Skeletal muscle satellite cell (primary cell): Measurements from ENCODE around the gene SPAG4.

Experiments used
- H3K27me3 ChIP-seq: 2 replicates; pipeline ENCODE4 v1.7.0; 2013; ENCODE audit warnings: low read length; ENCODE audit not compliant: control insufficient read depth, insufficient read depth
- H3K36me3 ChIP-seq: 2 replicates; pipeline ENCODE4 v1.7.0; 2013; ENCODE audit warnings: mild to moderate bottlenecking, control low read depth, low read length; ENCODE audit not compliant: insufficient read depth
- H3K4me1 ChIP-seq: 2 replicates; pipeline ENCODE4 v1.7.0; 2013; ENCODE audit warnings: low read length; ENCODE audit not compliant: control insufficient read depth, insufficient read depth
- H3K4me2 ChIP-seq: 2 replicates; pipeline ENCODE4 v1.7.0; 2013; ENCODE audit warnings: mild to moderate bottlenecking, low read length
- H3K4me3 ChIP-seq: 2 replicates; pipeline ENCODE4 v1.7.0; 2013; ENCODE audit warnings: low read length
- H3K9ac ChIP-seq: 2 replicates; pipeline ENCODE4 v1.7.0; 2013; ENCODE audit warnings: mild to moderate bottlenecking, low read depth, low read length, moderate library complexity
- H3K9me3 ChIP-seq: replicated peaks from 2 replicates; pipeline ENCODE4 v1.7.0; 2013; ENCODE audit warnings: mild to moderate bottlenecking, control low read depth, low read length

SPAG4 gene

GRCh38 chr20:35629427-35630145, 14.0 kb downstream of the SPAG4 start:
- Histone ChIP-seq H3K9ac (no peak overlapping the region), H3K9me3 (no peaks in the 10 kb centered on the region), H3K4me3 (no peak overlapping the region), H3K27me3 (no peaks in the 10 kb centered on the region), H3K4me1 (no peaks in the 10 kb centered on the region), H3K36me3 (peaks cover 63% of the 10 kb centered on the region), H3K4me2 (no peak overlapping the region)

GRCh38 chr20:35630636-35631035, 15.0 kb downstream of the SPAG4 start:
- Histone ChIP-seq H3K36me3 (peaks cover 59% of the 10 kb centered on the region), H3K4me3 (no peak overlapping the region), H3K9ac (no peak overlapping the region), H3K9me3 (no peaks in the 10 kb centered on the region), H3K27me3 (no peaks in the 10 kb centered on the region), H3K4me2 (no peak overlapping the region), H3K4me1 (no peaks in the 10 kb centered on the region)

- H3K9ac ChIP-seq: no peak overlapping the region
- peaks cover 41% of the 10 kb centered on the region for H3K36me3 ChIP-seq
- no peaks in the 10 kb centered on the region for H3K4me1 ChIP-seq
- H3K4me2 ChIP-seq: no peak overlapping the region
- no peaks in the 10 kb centered on the region for H3K9me3 ChIP-seq
- no peak overlapping the region for H3K4me3 ChIP-seq
- H3K27me3 ChIP-seq: no peaks in the 10 kb centered on the region
These were observed 17.0 kb downstream of the SPAG4 start for GRCh38 chr20:35632539-35633115.

GRCh38 chr20:35635652-35636051, 20.0 kb downstream of the SPAG4 start:
- peaks cover 18% of the 10 kb centered on the region for H3K36me3 ChIP-seq
- no peak overlapping the region for H3K4me3 ChIP-seq
- no peaks in the 10 kb centered on the region for H3K9me3 ChIP-seq
- no peaks in the 10 kb centered on the region for H3K4me1 ChIP-seq
- H3K4me2 ChIP-seq: no peak overlapping the region
- H3K9ac ChIP-seq: no peak overlapping the region
- H3K27me3 ChIP-seq: no peaks in the 10 kb centered on the region

GRCh38 chr20:35636095-35636494, 20.5 kb downstream of the SPAG4 start:
- H3K9me3 ChIP-seq: no peaks in the 10 kb centered on the region

GRCh38 chr20:35637276-35637675, 21.6 kb downstream of the SPAG4 start:
- H3K4me1 ChIP-seq: no peaks in the 10 kb centered on the region
- H3K4me2 ChIP-seq: no peak overlapping the region
- H3K27me3 ChIP-seq: no peaks in the 10 kb centered on the region
- peaks cover 2% of the 10 kb centered on the region for H3K36me3 ChIP-seq
- no peak overlapping the region for H3K9ac ChIP-seq
- no peak overlapping the region for H3K4me3 ChIP-seq
- H3K9me3 ChIP-seq: no peaks in the 10 kb centered on the region

More at GRCh38 chr20:35636095-35636494, 20.5 kb downstream of the SPAG4 start:
- no peaks in the 10 kb centered on the region for H3K27me3 ChIP-seq
- no peak overlapping the region for H3K4me3 ChIP-seq
- no peak overlapping the region for H3K9ac ChIP-seq
- no peaks in the 10 kb centered on the region for H3K4me1 ChIP-seq
- no peak overlapping the region for H3K4me2 ChIP-seq
- H3K36me3 ChIP-seq: peaks cover 13% of the 10 kb centered on the region

GRCh38 chr20:35638751-35639150, 23.1 kb downstream of the SPAG4 start:
- no peak overlapping the region for H3K4me2 ChIP-seq
- H3K36me3 ChIP-seq: peaks cover 1% of the 10 kb centered on the region
- H3K9ac ChIP-seq: no peak overlapping the region
- no peak overlapping the region for H3K4me3 ChIP-seq
- H3K27me3 ChIP-seq: no peaks in the 10 kb centered on the region
- no peaks in the 10 kb centered on the region for H3K4me1 ChIP-seq
- H3K9me3 ChIP-seq: no peaks in the 10 kb centered on the region

- peaks cover 6% of the 10 kb centered on the region for H3K36me3 ChIP-seq
- no peaks in the 10 kb centered on the region for H3K4me1 ChIP-seq
- H3K9ac ChIP-seq: no peak overlapping the region
- H3K27me3 ChIP-seq: no peaks in the 10 kb centered on the region
- no peaks in the 10 kb centered on the region for H3K9me3 ChIP-seq
- H3K4me3 ChIP-seq: no peak overlapping the region
- H3K4me2 ChIP-seq: no peak overlapping the region
These were observed 25.1 kb downstream of the SPAG4 start for GRCh38 chr20:35640724-35641123.

- Histone ChIP-seq H3K4me3 (no peak overlapping the region), H3K4me2 (no peak overlapping the region), H3K4me1 (no peaks in the 10 kb centered on the region), H3K36me3 (peaks cover 6% of the 10 kb centered on the region), H3K27me3 (no peaks in the 10 kb centered on the region), H3K9me3 (no peaks in the 10 kb centered on the region), H3K9ac (no peak overlapping the region)
These were observed 26.1 kb downstream of the SPAG4 start for GRCh38 chr20:35641743-35642142.

- no peak overlapping the region for H3K9ac ChIP-seq
- H3K36me3 ChIP-seq: peaks cover 9% of the 10 kb centered on the region
- no peak overlapping the region for H3K4me3 ChIP-seq
- no peak overlapping the region for H3K4me2 ChIP-seq
- no peaks in the 10 kb centered on the region for H3K4me1 ChIP-seq
- no peaks in the 10 kb centered on the region for H3K27me3 ChIP-seq
- no peaks in the 10 kb centered on the region for H3K9me3 ChIP-seq
These were observed 27.4 kb downstream of the SPAG4 start for GRCh38 chr20:35643045-35643444.

GRCh38 chr20:35644806-35645205, 29.2 kb downstream of the SPAG4 start:
- Histone ChIP-seq H3K9me3 (no peaks in the 10 kb centered on the region), H3K4me2 (no peak overlapping the region), H3K27me3 (no peaks in the 10 kb centered on the region), H3K9ac (no peak overlapping the region), H3K36me3 (peaks cover 9% of the 10 kb centered on the region), H3K4me1 (no peaks in the 10 kb centered on the region), H3K4me3 (no peak overlapping the region)

GRCh38 chr20:35648836-35649235, 33.2 kb downstream of the SPAG4 start:
- Histone ChIP-seq H3K27me3 (no peaks in the 10 kb centered on the region), H3K9me3 (no peaks in the 10 kb centered on the region), H3K4me2 (no peak overlapping the region), H3K36me3 (peaks cover 32% of the 10 kb centered on the region), H3K4me1 (no peaks in the 10 kb centered on the region), H3K4me3 (no peak overlapping the region), H3K9ac (no peak overlapping the region)
